Activated CD4-positive, CD25-positive, alpha-beta regulatory T cell treated with anti-CD3 and anti-CD28 coated beads, Interleukin-2, amount 50 U/mL, for 72 hours (primary cell): ENCODE measurements around the gene JHY.

Experiments used
- DNase-seq: peaks from one replicate; pipeline ENCODE4 v3.0.0; 2021

The JHY gene

DNA sequence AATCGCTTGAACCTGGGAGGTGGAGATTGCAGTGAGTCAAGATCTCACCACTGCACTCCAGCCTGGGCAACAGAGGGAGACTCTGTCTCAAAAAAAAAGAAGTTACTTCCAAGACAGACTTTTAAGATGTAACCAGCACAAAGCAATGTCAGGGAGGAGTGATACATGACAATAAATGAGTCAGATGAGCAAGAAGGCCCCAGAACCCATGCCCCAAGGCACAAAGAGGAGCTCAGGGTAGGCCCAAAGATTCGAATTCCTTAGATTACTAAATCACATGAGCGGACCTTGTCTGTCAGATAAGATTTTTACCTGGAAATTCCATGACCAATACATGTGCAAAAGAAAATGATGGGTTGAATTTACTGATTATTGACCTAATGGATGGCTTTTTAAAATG lies 10.5 kb upstream of the JHY start:
- no peak for DNase-seq

DNA sequence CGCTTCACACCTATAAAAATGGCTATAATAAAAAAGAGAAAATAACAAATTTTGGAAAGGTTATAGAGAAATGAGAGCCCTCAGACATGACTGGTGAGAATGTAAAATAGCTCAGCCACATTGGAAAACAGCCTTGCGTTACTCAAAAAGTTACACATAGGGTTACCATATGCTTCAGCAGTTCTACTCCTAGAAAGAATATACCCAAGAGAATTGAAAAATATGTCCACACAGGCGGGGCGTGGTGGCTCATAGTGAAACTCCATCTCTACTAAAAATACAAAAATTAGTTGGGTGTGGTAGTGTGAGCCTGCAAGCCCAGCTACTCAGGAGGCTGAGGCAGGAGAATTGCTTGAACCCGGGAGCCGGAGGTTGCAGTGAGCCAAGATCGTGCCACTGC lies 7.6 kb upstream of the JHY start:
- no peak for DNase-seq

DNA sequence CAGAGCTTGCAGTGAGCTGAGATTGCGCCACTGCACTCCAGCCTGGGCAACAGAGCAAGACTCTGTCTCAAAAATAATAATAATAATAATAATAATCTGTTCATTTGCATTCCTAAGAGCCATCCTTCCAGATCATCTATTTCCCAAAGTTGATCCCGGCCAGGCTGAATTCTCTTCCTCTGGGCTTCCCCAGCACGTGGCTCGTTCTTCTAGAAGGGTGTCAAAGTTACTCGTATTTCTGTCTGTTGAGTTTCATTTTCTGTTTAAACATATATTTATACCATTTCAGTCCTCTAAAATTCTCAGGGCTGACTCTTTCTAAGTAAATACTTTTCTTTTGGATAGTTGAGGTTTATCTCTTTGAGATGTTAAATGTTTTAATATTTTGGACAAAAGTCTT lies 4.8 kb upstream of the JHY start:
- no peak for DNase-seq

DNA sequence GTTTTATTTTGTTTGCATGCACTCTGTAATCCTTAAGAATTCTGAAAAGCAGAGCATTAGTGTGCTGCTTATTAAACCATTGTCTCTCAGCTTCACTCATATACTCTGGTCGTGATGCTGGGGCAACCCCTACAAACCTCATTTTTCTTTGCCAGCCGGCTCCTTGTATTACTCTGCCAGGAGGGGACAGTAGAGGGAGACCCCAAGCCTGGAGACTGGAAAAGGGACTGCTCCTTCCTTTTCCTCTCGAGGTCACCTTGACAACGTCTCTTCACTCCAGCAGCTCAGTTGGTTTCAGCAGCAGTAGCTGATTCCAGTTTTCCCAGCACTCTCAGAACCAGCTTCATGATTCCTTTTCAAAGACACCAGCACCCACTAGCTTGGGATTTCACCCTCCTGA lies 2.8 kb upstream of the JHY start:
- no peak for DNase-seq

DNA sequence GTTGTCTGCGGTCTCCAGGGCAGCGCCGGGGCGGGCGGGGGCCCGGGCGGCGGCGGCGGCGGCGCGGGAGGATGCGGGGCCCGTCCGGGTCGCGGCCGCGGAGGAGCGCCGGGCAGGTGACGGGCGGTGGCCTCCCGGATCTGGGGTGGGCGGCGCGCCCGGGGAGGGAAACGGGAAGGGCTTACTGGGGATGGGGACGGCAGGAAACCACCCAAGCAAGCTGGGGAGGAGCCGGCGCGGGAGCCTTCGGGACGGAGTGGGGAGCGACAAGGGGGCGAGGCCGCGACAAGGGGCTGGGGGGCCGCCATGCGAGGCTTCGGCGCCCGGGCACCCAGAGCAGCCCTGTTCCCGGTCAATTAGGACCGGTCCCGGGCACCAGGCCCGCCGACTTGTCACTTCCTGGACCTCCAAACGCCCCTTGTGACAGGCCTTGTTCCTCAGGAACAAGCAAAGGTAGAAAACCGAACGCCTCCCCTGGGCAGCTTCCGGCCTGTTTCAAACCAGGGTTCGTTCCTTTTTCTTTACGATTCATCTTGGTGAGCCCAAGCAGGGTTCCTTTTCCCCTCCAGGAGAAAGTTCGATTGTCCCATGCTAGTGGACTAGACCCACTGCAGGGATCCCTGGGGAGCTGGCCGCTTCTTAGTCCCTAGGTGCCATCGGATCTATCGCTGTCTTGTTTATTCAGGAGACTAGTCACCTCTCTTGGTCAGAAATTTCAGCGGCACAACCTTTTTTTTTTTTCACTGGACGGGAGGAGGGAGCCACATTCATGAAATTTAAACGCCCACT lies 492 bp downstream of the JHY start:
- peak; percentile 61 for DNase-seq

DNA sequence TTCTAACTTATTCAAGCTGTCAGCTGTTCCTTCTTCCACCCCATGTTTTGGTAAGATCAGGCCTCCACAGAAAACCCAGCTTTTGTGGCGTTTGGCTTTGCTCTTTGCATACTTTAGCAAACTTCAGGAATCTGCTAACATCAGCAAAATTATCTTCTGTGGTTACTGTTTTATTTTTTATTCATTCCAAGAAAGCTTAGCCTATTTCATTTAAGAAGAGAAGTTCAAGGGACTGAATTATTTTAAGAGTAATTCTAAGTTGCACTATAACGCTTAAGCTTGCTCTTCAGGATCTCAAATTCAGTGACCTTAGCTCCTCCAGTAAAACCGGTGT lies 1.1 kb downstream of the JHY start:
- no peak for DNase-seq

DNA sequence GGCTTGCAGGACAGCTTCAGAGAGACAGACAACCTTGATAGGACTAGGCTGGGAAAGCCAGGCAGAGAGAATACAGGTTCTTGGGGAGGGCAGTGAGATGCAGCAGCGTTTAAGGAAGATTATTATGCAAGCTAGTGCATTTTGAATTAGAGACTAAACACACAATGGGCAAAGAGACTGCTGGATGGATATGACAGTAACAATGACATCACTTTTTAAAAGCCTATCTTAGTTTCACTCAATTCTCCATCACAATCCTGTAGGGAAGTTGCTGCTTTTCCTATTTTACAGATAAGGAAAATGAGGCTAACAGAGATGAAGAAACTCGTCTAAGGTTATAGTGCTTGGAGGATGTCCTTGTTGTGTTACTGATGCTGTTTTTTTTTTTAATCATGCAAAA lies 5.6 kb downstream of the JHY start:
- DNase-seq, result no peak

DNA sequence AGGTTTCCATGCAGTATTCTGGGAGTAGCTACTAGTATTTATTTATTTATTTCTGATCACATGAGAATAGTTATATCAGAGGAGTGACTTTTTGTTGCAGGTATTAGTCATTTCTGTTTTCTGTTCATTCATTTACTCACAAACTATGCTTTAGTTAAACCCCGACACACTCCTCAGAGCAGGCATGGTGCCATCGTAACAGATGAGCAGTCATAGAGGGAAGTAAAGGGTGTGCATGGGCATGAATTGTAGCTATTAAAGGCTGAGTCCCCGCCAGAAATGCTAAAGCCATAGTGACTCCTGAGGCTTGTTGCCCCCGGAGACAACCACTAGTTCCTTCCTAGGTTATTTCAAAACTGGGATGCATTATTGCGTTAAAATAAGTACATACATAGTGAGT lies 10.6 kb downstream of the JHY start:
- DNase-seq, result no peak

DNA sequence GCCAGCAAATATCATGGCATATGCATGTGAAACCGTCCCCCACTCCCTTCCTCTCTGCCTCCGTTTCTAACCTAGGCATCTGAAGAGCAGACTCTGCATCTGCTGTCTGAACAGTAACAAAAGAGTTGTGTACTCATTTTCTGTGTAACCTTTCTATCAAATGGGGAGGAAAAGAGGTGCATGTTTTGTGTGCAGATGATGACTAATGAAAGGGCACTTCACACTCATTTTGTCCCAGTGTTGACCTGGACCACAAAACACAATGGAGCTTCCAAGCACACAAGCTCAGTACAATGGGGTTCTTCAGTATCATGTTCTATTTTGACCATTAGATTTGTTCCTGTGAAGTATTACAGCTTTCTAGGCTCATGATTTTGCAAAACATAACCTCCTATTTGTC lies 13.0 kb downstream of the JHY start:
- DNase-seq, result no peak

DNA sequence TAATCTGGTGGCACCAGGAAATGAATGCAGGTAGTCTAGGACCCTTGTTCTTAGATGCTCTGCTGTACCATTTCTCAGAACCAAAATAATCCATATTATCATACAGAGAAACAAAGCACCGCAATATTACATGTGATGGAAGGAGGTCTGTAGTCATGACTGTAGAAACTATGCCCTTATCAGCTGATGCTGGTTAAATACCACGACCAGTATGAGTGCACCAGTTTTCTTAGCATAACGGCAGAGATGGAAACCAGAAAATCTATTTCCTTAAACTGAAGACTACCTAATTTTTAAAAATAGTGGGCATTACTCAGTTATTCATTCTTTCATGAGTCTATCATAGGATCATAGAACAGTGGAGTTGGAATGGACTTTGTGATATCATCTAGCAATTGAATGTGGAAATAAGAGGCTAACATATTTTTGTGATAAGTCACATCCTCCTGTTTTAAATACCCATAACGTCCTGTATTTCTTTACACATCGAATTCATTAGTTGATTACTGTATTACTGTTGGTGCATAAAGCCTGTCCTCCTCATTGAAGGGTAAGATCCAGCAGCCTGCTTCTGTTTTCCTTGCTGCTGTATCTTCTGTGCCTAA lies 15.1 kb downstream of the JHY start:
- no peak for DNase-seq

DNA sequence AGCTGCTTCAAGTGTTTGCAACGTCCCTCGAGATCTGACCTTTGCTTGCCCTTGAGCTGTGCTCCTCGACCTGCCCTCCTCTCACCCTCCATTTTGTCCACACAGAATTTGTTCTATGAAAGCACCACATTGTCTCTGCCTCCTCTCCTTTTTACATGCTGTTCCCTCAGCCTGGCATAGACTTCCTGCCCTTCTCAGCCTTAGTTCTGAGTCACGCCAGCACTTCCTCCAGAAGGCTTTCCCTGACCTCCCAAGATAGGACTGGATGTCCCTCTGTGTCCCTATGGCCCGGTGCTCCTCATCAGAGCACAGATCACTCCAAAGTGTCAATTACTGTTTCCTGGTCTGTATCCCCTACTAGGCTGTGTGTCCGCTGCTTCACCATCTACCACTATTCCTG lies 16.2 kb downstream of the JHY start:
- no peak for DNase-seq

DNA sequence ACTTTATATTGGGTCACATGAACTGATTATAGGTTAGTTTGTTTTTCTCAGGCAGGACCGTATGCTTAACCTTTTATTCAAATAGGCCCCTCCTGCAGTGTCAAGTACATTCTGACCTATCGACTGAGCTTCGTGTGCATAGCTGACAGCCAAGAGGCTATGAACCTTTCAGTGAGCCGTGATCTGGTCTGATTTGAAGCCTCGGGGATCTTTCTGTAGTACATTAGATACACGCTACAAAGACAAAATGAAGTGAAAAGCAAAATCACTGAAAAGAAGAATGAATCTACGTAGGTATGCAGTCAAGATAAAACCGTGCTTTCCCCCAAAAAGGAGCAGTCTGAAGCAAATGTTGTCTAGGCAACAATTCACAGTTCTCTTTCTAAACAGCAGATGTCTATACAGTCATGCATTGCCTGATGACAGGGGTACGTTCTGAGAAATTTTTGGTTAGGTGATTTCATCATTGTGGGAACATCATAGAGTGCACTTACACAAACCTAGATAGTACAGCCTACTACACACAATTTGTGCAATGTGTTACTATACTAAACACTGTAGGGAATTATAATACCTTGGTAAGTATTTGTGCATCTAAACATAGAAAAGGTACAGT lies 18.1 kb downstream of the JHY start:
- no peak for DNase-seq

DNA sequence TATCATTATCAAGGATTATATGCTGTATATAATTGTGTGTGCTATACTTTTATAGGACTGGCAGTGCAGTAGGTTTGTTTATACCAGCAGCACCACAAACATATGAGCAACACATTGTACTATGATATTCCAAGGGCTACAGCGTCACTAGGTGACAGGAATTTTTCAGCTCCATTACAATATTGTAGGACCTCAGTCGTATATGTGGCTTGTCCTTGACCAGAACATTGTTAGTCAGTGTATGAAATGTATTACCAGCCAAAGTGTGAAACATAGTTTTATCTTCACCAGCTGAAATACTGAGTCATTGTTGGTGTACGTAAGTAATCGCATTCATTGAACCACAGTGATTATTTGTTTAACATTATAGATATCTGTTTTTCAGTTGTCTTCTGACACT lies 20.4 kb downstream of the JHY start:
- DNase-seq, result no peak

DNA sequence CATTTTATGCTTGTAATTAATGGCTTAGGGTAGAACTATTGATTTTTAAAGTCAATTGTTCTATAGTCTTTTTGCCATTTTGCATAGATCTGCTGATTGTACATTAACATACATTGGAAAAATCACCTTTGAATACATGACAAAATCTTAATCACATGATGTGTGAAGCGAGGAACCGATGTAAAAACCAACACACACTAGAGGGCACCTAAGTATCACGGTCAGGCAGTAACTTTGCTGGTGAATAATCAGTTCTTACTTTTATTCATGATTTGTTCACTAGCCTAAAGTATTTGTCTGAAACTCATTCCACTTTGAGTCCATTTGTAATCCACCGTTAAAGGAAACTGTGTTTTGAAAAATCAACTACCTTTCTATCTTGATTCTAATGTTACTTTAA lies 28.2 kb downstream of the JHY start:
- DNase-seq, result no peak

DNA sequence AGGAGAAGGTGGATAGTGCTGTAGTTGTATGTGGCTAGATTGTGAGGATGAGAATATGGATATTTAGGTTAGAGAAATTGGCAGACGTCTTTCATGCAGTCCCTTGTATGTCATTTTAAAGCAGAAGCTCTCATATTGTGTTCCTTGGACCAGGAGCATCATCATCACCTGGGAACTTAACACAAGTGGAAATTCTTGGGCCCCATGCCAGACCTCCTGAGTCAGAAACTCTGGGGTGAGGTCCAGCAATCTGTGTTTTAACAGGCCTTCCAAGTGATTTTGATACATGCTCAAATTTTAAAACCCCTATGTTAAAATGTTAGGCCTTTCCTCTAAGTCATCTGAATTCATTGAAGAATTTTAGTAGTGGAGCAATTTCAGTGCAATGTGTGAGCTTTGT lies 34.8 kb downstream of the JHY start:
- DNase-seq, result no peak

DNA sequence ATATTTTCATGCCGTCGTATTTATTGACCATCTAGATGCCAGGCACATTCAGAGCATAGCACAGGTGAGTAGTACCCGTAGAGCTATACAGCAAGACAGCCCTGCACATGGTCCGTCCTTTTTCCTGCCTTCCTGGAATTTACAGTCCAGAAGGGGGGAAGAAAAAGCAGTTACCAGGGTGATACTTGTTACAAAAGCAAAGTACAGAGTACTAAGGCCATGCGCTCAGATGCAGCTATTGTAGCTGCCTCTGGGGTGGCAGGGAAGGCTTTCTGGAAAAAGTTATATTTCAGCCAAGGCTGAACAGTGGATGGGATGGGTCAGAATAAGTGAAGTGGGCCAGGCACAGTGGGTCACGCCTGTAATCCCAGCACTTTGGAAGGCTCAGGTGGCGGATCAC lies 36.2 kb downstream of the JHY start:
- no peak for DNase-seq

DNA sequence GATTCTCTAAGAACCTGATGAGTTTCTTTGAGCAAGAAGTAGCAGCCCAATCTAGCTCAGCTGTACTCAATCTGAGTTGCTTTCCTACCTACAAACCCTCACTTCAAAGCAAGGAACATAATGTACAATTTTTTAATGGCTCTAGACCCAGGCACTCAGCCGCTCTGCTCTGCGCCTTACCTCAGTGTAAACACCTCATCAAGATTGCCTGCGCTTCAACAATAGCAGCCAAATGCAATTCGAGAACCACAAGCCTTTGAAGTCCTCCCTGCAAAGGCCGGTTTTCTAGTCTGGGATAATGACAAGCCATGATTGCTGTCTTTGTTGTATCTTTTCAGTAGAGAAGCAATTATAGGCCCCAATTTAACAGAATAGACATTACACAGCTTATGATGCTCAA lies 38.0 kb downstream of the JHY start:
- DNase-seq, result no peak

DNA sequence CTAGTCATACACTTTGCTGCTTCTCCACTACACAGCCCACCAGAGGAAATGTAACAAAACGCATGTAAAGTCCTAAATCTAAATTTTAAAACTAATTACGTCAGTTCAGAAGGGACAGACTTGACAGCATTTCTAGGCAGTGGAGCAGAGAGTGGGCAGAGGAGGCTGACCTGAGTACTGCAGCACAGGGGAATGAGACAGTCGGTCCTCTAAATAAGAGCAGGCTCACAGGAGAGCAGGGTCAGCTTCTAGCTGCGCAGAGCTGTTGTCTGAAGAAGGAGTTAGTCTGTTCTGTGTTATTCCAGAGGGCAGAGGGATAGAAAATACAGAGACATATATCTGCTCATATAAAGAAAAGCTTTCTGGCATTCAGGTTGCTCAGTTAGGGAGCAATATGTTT lies 40.3 kb downstream of the JHY start:
- DNase-seq, result no peak

DNA sequence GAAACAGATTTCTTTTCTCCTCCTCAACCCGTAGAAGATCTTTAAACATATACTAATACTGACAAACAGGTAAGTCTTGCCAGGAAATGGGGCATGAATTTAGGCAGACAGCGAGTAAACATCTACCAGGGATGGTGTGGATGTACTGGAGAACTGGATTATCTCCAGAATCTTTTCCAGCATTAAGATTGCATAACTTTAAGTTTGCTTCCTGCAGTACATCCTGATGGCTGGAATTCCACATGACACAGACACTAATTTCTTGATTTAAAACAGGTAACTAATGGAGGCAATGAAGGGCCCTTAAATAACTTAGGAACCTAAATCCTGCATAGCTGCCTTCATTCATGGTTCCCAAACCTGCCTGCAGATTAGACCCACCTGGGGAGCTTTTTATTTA lies 40.7 kb downstream of the JHY start:
- no peak for DNase-seq

DNA sequence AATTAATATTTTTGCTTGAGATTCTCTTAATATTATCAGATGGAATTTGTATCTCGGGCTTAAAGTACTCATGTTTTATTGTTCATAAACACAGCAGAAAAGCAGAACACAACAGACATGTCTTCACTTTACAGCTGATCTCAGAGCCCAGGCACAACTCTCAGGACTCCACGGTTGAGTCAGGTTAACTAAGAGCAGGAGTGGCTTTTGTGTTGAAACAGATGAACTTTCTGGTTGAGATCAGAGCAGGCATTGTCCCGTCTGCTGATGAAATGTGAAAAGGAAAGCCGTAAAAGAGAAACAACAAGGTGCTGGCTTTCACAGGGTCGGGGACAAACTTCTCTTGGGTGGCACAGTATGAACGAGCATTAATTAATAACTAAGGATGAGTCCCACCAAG lies 49.0 kb downstream of the JHY start:
- no peak for DNase-seq

DNA sequence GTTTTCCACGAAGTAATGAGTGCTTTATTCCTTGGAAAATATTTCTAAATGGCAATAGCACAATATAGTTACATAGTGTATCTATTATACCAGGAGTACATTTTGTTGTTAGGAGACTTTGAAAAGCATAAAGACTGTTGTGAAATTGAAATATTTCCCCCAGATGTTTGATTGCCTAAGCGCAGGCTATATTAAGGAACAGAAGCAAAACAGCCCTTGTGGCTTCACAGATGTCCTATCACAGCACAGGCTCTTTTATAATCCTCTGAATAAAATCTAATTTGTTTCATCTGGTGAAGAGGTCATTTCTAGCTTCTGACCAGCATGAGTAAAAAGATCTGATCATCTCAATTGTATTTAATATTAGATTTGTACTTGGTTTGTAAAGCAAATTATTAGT lies 50.9 kb downstream of the JHY start:
- no peak for DNase-seq

DNA sequence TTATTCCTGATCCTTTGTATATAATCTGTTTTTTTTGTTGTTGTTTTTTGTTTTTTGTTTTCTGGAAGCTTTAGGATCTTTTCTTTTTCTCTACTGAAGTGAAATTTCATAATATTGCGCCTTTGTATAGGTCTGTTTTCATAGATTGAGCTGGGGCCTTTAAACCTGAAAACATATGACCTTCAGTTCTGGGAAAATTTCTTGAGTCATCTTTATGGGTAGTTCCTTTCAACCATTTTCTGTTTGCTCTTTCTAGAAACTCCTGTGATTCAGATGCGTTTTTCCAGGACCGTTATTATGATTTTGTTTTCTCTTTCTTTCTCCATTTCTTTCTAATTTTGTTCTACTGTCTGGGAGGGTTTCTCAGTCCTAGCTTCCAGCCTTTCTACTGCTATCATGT lies 55.4 kb downstream of the JHY start:
- DNase-seq, result no peak

DNA sequence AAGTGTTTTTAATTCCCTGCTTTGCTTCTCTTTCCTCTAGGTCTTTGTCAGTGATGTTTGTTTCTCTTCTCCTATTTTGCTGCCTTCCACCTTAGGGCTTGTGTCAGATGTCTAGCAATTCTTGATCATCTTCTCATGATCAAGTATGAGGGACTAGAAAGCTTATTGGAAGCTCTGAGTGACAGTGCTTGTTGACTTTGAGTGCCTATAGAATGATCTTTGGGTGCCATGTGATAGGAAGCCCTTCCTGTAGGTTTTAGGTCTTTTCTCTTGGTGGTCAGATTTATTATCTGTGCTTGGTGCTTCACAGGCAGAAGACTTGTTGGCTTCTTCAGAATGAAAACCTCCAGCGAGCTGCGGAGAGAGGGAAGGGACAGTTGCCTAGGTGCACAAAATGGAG lies 56.0 kb downstream of the JHY start:
- DNase-seq, result no peak

DNA sequence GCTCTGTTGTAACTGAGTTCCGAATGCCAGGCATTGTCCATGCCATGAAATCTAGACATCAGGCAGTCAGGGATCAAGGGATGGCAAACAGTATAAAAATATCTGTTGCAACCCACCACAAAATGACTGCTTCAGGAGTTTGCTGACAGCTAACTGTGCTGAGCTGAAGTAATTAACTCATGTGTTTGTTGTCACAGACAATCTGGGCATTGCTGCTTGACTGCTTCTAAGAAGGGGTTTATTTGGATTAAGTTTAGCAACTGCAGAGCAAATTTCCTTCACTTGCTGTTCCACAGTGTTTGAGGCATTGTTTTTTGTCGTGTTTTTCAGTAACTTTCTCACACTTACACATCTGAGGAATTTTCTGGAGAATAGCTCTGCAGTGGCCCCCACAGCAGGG lies 68.7 kb downstream of the JHY start:
- no peak for DNase-seq

DNA sequence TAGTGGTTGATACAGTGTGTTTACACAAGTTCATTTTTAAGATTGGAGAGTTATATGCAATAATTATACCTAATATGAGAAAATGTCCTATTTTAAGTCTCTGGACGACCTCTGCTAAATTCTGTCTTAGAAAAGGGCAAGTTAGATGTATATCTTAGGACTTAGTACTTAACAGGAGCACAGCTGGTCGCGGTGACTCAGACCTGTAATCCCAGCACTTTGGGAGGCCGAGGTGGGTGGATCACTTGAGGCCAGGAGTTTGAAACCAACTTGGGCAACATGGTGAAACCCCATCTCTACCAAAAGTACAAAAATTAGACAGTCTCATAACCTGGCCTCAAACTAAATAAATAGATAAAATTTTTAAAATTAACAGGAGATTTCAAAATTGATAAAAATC lies 71.9 kb downstream of the JHY start:
- DNase-seq, result no peak
